ENCODE measurements around the gene GRIA4. TPM values are rescaled to one million over a fixed set of nuclear protein-coding genes. Genes with fewer than 3 reads are reported as not detected.

Gene GRIA4
- total RNA-seq, 1 experiment from 2014 or later, result not detected

- POLR2A ChIA-PET (ENCODE audit: low non-redundant PET), result no interaction called here
- no peaks in the 10 kb centered on the region for H3K4me1 ChIP-seq (ENCODE audit: insufficient read depth, low read length, poor library complexity, severe bottlenecking)
- H3K27ac ChIP-seq (ENCODE audit: low read depth, low read length, poor library complexity, severe bottlenecking), result no peak overlapping the region
- H3K27me3 ChIP-seq (replicated peaks; ENCODE audit: insufficient read depth, low read depth, low read length, poor library complexity), result no peaks in the 10 kb centered on the region
- no peak for DNase-seq (ENCODE audit: low spot score)
- intact Hi-C loops (cut with micrococcal nuclease; ENCODE audit: unreplicated experiment), result no loop called here
- no peaks in the 10 kb centered on the region for H3K36me3 ChIP-seq (ENCODE audit: insufficient read depth, low read length, poor library complexity, severe bottlenecking)
- CTCF ChIA-PET, result no interaction called here
- no TSS peak for BruUV-seq (replicated peaks)
- H3K4me3 ChIP-seq (ENCODE audit: low read depth, low read length, poor library complexity, severe bottlenecking), result no peak overlapping the region
- TF ChIP-seq CTCF (conservative IDR thresholded peaks at IDR 0.05; ENCODE audit: low read depth, low read length) (no peak), EZH2 (IDR thresholded peaks at IDR 0.05; ENCODE audit: borderline replicate concordance, low read depth, low read length, poor library complexity, severe bottlenecking) (no peak)
- no peaks in the 10 kb centered on the region for H3K9me3 ChIP-seq (ENCODE audit: low read depth, low read length, poor library complexity, severe bottlenecking)
Observed at GRCh38 chr11:105754260-105754659, 144.4 kb downstream of the GRIA4 start.

- H3K36me3 ChIP-seq (ENCODE audit: insufficient read depth, low read length, poor library complexity, severe bottlenecking), result no peaks in the 10 kb centered on the region
- ChIA-PET CTCF (no interaction called here), POLR2A (ENCODE audit: low non-redundant PET) (no interaction called here)
- no peaks in the 10 kb centered on the region for H3K27me3 ChIP-seq (replicated peaks; ENCODE audit: insufficient read depth, low read depth, low read length, poor library complexity)
- no TSS peak for BruUV-seq (replicated peaks)
- H3K9me3 ChIP-seq (ENCODE audit: low read depth, low read length, poor library complexity, severe bottlenecking), result no peaks in the 10 kb centered on the region
- intact Hi-C loops (cut with micrococcal nuclease; ENCODE audit: unreplicated experiment), result no loop called here
- H3K4me1 ChIP-seq (ENCODE audit: insufficient read depth, low read length, poor library complexity, severe bottlenecking), result no peaks in the 10 kb centered on the region
- H3K4me3 ChIP-seq (ENCODE audit: low read depth, low read length, poor library complexity, severe bottlenecking), result no peak overlapping the region
- no peak for DNase-seq (ENCODE audit: low spot score)
- TF ChIP-seq CTCF (conservative IDR thresholded peaks at IDR 0.05; ENCODE audit: low read depth, low read length) (no peak), EZH2 (IDR thresholded peaks at IDR 0.05; ENCODE audit: borderline replicate concordance, low read depth, low read length, poor library complexity, severe bottlenecking) (no peak)
- H3K27ac ChIP-seq (ENCODE audit: low read depth, low read length, poor library complexity, severe bottlenecking), result no peak overlapping the region
Observed at GRCh38 chr11:105754716-105755115, 144.8 kb downstream of the GRIA4 start.

GRCh38 chr11:105757107-105757506, 147.2 kb downstream of the GRIA4 start:
- intact Hi-C loops (cut with micrococcal nuclease; ENCODE audit: unreplicated experiment), result no loop called here
- H3K36me3 ChIP-seq (ENCODE audit: insufficient read depth, low read length, poor library complexity, severe bottlenecking), result no peaks in the 10 kb centered on the region
- no peak overlapping the region for H3K4me3 ChIP-seq (ENCODE audit: low read depth, low read length, poor library complexity, severe bottlenecking)
- no peaks in the 10 kb centered on the region for H3K27me3 ChIP-seq (replicated peaks; ENCODE audit: insufficient read depth, low read depth, low read length, poor library complexity)
- no peak for TF ChIP-seq EZH2 (IDR thresholded peaks at IDR 0.05; ENCODE audit: borderline replicate concordance, low read depth, low read length, poor library complexity, severe bottlenecking)
- no peak for TF ChIP-seq CTCF (conservative IDR thresholded peaks at IDR 0.05; ENCODE audit: low read depth, low read length)
- BruUV-seq (replicated peaks), result no TSS peak
- POLR2A ChIA-PET (ENCODE audit: low non-redundant PET), result no interaction called here
- H3K27ac ChIP-seq (ENCODE audit: low read depth, low read length, poor library complexity, severe bottlenecking), result no peak overlapping the region
- H3K9me3 ChIP-seq (ENCODE audit: low read depth, low read length, poor library complexity, severe bottlenecking), result no peaks in the 10 kb centered on the region
- CTCF ChIA-PET, result no interaction called here
- H3K4me1 ChIP-seq (ENCODE audit: insufficient read depth, low read length, poor library complexity, severe bottlenecking), result no peaks in the 10 kb centered on the region
- DNase-seq (ENCODE audit: low spot score), result no peak

Data from A673 (cell line).